C4-2B (cell line): Measurements from ENCODE around the gene EFNB1.

Source experiments
- H3K27ac ChIP-seq: fragments of 450-650 bp; 2 replicates; pipeline ENCODE4 v1.5.1; 2017
- CTCF ChIP-seq: fragments of 450-650 bp; conservative IDR thresholded peaks from 2 replicates; pipeline ENCODE4 v1.5.1; 2017; ENCODE audit warnings: mild to moderate bottlenecking
- ZFX ChIP-seq: fragments of 450-650 bp; IDR thresholded peaks from 2 replicates; pipeline ENCODE4 v1.6.1; 2017

EFNB1 gene

DNA sequence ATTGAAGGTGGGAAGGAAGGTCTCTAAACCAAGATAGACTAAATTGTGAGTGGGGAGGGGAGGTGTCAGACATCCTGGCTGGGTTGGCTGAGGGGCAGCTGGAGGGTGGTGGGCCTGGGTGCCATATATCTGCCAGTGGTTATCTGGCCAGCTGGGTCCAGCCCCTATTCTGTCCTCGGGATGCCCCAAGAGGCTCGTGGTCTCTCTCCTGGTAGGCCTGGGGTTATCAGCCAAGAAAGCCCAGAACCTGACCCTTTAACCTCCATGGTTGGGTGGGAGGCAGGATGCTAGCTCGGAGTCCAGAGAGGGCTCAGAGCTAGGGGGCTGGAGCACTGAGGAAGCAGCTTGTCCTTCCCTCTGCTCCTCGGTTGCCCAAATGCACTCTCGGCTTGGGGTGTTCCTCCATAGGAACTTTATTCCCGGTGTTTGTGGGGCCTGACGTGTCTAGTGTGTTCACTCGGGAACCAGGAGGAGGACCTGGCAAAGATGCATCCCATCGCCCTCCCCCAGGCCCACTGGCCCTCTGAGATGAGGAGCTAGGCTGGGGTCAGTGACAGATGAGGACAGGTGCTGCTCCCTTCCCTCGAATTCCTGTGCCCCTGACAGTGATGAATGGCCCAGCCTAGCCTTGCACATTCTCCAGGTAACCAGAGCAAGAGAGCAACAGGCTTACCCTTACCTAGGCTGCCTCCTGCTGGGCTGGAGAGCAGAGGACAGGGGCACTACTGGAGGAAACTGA, 5.2 kb upstream of the EFNB1 start:
- H3K27ac ChIP-seq, result no peak overlapping the region
- TF ChIP-seq CTCF, result no peak
- TF ChIP-seq ZFX, result no peak

GRCh38 chrX:68824152-68824433, 4.7 kb upstream of the EFNB1 start:
- TF ChIP-seq CTCF (no peak), ZFX (no peak)
- H3K27ac ChIP-seq, result no peak overlapping the region

- TF ChIP-seq ZFX, result no peak
- no peak for TF ChIP-seq CTCF
- H3K27ac ChIP-seq, result no peak overlapping the region
These were observed 4.2 kb upstream of the EFNB1 start for GRCh38 chrX:68824565-68825125.

DNA sequence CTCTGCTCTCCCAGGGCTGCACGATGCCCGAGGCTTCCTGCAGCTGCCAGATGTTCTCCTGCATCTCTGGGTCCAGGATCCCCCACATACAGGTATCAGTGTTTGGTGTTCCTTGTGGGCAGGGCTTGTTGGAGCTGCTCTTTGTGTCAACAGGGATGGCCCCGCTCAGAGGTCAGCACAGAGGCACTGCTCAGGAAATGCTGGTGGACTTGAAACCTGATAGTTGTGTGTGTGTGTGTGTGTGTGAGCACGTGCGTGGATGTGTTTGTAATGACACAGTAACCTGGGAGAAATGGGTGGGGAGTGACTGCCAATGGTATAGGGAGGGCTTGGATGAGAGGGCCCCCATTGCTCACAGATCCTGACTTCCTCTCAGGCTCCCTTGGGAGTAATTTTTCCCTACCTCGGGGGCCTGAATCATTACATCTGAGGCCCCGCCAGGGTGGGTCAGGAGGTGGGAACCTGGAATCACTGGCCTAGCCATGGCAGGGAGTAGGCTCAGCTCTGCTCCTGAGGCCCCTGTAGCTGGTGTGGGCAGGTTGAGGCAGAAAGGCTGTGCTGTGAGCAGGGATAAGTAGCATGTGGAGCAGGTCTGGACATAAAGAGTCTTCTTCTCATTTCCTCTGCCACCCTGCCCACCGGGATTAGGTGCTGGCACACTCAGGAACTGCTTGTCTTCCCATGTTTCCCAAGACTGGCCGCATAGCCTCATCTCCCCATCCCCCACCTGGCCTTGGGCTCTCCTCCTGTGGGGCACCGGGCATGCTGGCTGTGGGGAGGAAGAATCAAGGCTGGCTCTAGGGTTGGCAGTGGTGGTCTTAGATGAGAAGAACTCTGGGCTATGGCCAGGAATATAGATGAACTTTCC, 2.5 kb upstream of the EFNB1 start:
- TF ChIP-seq CTCF (no peak), ZFX (no peak)
- H3K27ac ChIP-seq, result no peak overlapping the region

- TF ChIP-seq CTCF, result no peak
- no peak for TF ChIP-seq ZFX
- no peak overlapping the region for H3K27ac ChIP-seq
These were observed 1.6 kb upstream of the EFNB1 start for GRCh38 chrX:68827256-68827655.

DNA sequence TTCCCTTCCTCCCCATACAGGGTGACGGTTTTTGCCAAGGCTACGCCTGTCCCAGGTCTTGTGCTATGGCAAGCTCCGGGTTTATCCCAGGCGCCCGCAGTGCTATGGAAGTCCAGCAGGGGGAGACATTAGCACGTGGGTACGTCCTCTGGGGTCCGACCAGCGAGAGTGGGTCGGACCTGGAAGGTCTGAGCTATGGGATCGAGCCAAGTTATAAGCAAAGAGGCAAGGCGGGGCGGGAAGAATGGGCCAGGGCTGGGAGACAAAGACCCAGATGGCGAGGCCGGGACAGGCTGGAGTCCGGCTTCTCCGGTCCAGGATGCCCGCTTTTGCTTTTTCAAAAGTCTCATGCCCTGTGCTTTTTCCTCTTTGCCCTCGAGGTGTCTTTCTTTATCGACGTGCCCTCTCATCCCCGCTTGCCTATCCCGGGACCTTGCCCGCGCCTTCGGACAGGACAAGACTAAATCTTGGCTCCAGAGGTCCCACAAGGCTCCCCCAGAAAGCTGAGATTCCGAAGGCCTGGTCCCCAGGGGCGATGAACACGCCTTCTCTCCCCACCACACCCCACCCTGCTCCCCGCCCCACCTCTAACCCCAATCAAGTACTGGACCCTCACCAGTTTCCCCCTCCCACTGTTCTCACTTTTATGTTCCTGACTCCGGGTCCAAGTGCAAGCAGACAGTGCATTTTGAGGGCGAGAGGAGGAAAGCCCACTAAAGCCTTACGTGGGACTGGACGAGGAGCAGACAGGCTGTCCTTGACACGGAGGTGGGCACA, 785 bp upstream of the EFNB1 start:
- peak overlapping the region; percentile 52 for H3K27ac ChIP-seq
- TF ChIP-seq CTCF (peak; percentile 85), ZFX (no peak)
